ENCODE measurements around the gene RUSF1.

GRCh38 chr16:31456988-31457360, 51.2 kb downstream of the RUSF1 start:
- no peak for TF ChIP-seq SP1 (IDR thresholded peaks at IDR 0.05)
- TF ChIP-seq FOXK2 (IDR thresholded peaks at IDR 0.05), result no peak

Measured in HEK293T (cell line).